ENCODE data around the gene MAGEB5. TPM values are rescaled to one million over a fixed set of nuclear protein-coding genes. Genes with fewer than 3 reads are reported as not detected.
"Not testable (repeated sequence)": the region's sequence is repeated elsewhere in the genome, so short reads cannot be mapped to it uniquely, and the experiment has no call there.

Gene MAGEB5, protein sequence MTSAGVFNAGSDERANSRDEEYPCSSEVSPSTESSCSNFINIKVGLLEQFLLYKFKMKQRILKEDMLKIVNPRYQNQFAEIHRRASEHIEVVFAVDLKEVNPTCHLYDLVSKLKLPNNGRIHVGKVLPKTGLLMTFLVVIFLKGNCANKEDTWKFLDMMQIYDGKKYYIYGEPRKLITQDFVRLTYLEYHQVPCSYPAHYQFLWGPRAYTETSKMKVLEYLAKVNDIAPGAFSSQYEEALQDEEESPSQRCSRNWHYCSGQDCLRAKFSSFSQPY
- total RNA-seq (not detected), polyA plus RNA-seq (not detected)

DNA sequence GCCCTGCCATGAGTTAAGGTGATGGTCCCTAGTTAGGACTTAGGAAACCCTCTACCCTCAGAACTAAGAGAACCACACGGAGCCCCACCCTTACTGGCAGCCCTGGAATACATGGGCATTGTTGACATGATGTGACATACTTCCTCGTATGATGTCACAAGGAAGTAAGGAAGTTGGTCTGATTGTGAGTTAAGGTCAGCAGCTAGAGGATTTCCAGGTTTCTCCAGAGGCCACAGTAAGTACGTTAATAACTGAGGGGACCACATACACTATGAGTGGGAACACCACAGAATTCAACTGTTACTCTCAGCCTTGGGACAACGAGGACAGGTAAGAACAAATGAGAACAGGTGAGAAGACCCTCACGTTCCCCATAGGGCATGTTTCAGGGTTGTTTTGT lies at the start of gene MAGEB5:
TSS of gene MAGEB5 (plus strand) at position 301 of the 400 bp plus-strand sequence. CDS start 1,133 bp downstream, outside the sequence.
- TF ChIP-seq EP300 (IDR thresholded peaks at IDR 0.05) (no peak), POLR2AphosphoS5 (IDR thresholded peaks at IDR 0.05) (no peak)
- TF ChIP-seq, protein P1, sequence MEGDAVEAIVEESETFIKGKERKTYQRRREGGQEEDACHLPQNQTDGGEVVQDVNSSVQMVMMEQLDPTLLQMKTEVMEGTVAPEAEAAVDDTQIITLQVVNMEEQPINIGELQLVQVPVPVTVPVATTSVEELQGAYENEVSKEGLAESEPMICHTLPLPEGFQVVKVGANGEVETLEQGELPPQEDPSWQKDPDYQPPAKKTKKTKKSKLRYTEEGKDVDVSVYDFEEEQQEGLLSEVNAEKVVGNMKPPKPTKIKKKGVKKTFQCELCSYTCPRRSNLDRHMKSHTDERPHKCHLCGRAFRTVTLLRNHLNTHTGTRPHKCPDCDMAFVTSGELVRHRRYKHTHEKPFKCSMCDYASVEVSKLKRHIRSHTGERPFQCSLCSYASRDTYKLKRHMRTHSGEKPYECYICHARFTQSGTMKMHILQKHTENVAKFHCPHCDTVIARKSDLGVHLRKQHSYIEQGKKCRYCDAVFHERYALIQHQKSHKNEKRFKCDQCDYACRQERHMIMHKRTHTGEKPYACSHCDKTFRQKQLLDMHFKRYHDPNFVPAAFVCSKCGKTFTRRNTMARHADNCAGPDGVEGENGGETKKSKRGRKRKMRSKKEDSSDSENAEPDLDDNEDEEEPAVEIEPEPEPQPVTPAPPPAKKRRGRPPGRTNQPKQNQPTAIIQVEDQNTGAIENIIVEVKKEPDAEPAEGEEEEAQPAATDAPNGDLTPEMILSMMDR (IDR thresholded peaks at IDR 0.05): no peak
- no peak for DNase-seq
- WGBS, 2 donors: 71 to 79% methylated on average over 5 of the region's 5 CpGs
- no peaks in the 10 kb centered on the region for H3K4me1 ChIP-seq
- H3K36me3 ChIP-seq: no peaks in the 10 kb centered on the region
- no peaks in the 10 kb centered on the region for H3K27me3 ChIP-seq
- H3K4me3 ChIP-seq: no peak within 1 kb of the TSS
- intact Hi-C loops (cut with DNase I): no loop called here
- peaks cover 0 to 3% (median 0%) of the 10 kb centered on the region in 4 donors for H3K9me3 ChIP-seq
- H3K27ac ChIP-seq: no peak within 1 kb of the TSS

DNA sequence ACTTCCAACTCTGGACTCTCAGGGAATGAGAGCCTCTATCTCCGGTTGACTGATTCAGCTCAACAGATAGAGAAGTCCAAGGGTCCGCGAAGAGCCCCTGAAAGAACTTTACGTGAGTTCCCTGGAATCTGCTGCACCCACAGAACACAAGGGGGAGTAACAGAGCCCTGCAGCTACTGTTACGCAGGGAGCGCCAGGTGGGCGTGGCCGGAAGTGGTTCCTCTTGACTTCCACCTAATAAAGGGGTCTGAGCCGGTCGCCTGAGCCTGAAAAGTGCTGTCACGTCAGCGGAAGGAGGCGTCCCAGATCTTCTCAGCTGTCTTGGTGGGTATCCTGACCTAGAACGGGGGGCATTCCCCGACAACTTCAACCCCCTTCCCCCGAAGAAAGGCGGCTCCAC lies 23.8 kb upstream of the MAGEB5 start, which contains the start of gene MAGEB6:
TSS of gene MAGEB6 (plus strand) at position 237 of the 400 bp plus-strand sequence. CDS start 1,407 bp downstream, outside the sequence.
- no peak for DNase-seq
- H3K36me3 ChIP-seq: no peaks in the 10 kb centered on the region
- WGBS, 2 donors: 85 to 87% methylated on average over 17 of the region's 17 CpGs
- H3K9me3 ChIP-seq: no peaks in the 10 kb centered on the region
- H3K27me3 ChIP-seq: no peaks in the 10 kb centered on the region
- H3K27ac ChIP-seq: no peak within 1 kb of the TSS
- H3K4me3 ChIP-seq: no peak within 1 kb of the TSS
- intact Hi-C loops (cut with DNase I): no loop called here
- TF ChIP-seq, protein P1 (IDR thresholded peaks at IDR 0.05): no peak
- no peak for TF ChIP-seq POLR2A (IDR thresholded peaks at IDR 0.05)
- no peak for TF ChIP-seq POLR2AphosphoS5 (IDR thresholded peaks at IDR 0.05)
- no peak for TF ChIP-seq EP300 (IDR thresholded peaks at IDR 0.05)
- H3K4me1 ChIP-seq: no peaks in the 10 kb centered on the region

DNA sequence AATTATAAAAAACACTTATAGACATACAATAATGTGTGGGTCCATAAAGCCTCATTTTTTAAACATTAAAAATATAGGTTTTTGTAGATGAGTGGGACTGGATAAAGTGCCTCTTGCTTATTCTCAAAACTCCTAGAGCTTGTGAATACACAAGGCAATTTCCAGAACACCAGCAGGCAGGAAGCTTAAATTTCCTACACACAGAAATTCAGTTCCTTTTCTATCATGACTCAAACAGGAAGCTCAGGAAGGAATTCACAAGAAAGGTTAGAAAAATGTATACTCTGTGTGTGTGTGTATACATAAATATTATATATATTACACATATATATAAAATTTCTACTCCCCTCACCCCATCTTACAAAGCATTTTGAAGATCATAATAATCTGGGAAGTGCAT lies 12.4 kb upstream of the MAGEB5 start:
- Histone ChIP-seq H3K9me3 (no peaks in the 10 kb centered on the region), H3K36me3 (no peaks in the 10 kb centered on the region), H3K4me1 (no peaks in the 10 kb centered on the region), H3K27ac (no peak overlapping the region), H3K4me3 (no peak overlapping the region), H3K27me3 (no peaks in the 10 kb centered on the region)
- DNase-seq: no peak
- intact Hi-C loops (cut with DNase I): no loop called here
- no peak for TF ChIP-seq EP300 (IDR thresholded peaks at IDR 0.05)
- TF ChIP-seq, protein P1 (IDR thresholded peaks at IDR 0.05): no peak
- no peak for TF ChIP-seq POLR2AphosphoS5 (IDR thresholded peaks at IDR 0.05)
- TF ChIP-seq POLR2A (IDR thresholded peaks at IDR 0.05): no peak

DNA sequence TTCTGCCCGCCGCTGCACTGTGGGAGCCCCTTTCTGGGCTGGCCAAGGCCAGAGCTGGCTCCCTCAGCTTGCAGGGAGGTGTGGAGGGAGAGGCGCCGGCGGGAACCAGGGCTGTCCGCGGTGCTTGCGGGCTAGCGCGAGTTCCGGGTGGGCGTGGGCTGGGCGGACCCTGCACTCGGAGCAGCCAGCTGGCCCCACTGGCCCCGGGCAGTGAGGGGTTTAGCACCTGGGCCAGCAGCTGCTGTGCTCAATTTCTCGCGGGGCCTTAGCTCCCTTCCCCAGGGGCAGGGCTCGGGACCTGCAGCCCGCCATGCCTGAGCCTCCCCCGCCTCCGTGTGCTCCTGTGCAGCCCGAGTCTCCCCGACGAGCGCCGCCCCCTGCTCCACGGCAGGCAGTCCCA lies 11.3 kb upstream of the MAGEB5 start:
- H3K4me3 ChIP-seq; DNase-seq; H3K27ac ChIP-seq; H3K4me1 ChIP-seq; H3K36me3 ChIP-seq; H3K27me3 ChIP-seq; H3K9me3 ChIP-seq; intact Hi-C loops (cut with DNase I): not testable (repeated sequence)
- WGBS, 2 donors: 92 to 95% methylated on average over 27 of the region's 27 CpGs

DNA sequence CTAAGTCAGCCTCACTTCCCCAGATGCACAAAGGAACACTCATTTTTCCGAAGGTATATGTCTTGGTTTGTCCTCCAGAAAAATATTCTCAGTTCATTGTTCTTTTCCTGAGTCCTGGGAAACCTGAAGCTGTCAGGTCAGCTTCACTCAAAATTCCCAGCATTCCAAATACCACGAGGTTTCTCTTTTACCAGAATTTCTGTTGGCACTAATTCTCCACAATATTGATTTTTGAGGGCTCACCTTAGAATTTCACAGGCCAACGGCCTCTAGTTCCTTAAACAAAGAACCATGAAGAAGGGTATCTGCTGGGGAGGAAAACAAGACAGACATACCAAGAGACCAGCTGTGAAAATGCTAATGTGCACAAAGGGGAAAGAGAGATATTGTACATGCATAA lies 8.0 kb upstream of the MAGEB5 start:
- no peaks in the 10 kb centered on the region for H3K4me1 ChIP-seq
- no peak overlapping the region for H3K27ac ChIP-seq
- 36 to 61% methylated on average over 3 of the region's 3 CpGs for WGBS, 2 donors
- H3K27me3 ChIP-seq: no peaks in the 10 kb centered on the region
- intact Hi-C loops (cut with DNase I): no loop called here
- DNase-seq: no peak
- no peaks in the 10 kb centered on the region for H3K9me3 ChIP-seq
- TF ChIP-seq, protein P1 (IDR thresholded peaks at IDR 0.05): no peak
- no peak for TF ChIP-seq EP300 (IDR thresholded peaks at IDR 0.05)
- TF ChIP-seq POLR2A (IDR thresholded peaks at IDR 0.05): no peak
- TF ChIP-seq POLR2AphosphoS5 (IDR thresholded peaks at IDR 0.05): no peak
- no peaks in the 10 kb centered on the region for H3K36me3 ChIP-seq
- H3K4me3 ChIP-seq: no peak overlapping the region

Data from sigmoid colon (tissue), 7 donors.